HepG2 (cell line): ENCODE results near the gene IDUA. TPM values are rescaled to one million over a fixed set of nuclear protein-coding genes. Genes with fewer than 3 reads are reported as not detected.

Experiments
- ATAC-seq: fragments of 200-7000 bp; cut with Tn5 transposase; 3 replicates; pipeline ENCODE4 v1.9.1; 2020; ENCODE audit warnings: mild to moderate bottlenecking, moderate library complexity
- BruUV-seq: library from RNA; stranded (reverse); fragments of 400-500 nt; replicated peaks from 2 replicates; lab custom pipeline; 2021; lab: Mats Ljungman, UMichigan
- CTCF ChIA-PET: fragments of 300-600 bp; formaldehyde crosslinking; extraction: SDS; loops from one replicate; lab custom pipeline; 2021; ENCODE audit warnings: low total read pairs, inconsistent platforms, low intra/inter-chr PET ratio; lab: Yijun Ruan, JAX
- POLR2A ChIA-PET: fragments of 350-600 bp; sonication (Branson Sonifier 250); formaldehyde crosslinking; loops from one replicate; lab custom pipeline; 2020; ENCODE audit warnings: antibody characterized with exemption, inconsistent platforms; lab: Yijun Ruan, JAX
- DNase-seq: peaks from one replicate; pipeline ENCODE4 v3.0.0-alpha.2; 2015; ENCODE audit warnings: low spot score
- FAIRE-seq: peaks from 3 replicates; lab custom pipeline; 2011; peaks lifted over from hg19 to GRCh38; lab: Jason Lieb, UNC
- H2AFZ ChIP-seq: one replicate; pipeline ENCODE4 v1.6.1; 2011; ENCODE audit warnings: low read length, inconsistent platforms
- H3K27ac ChIP-seq: fragments of 300-600 bp; 3 replicates; pipeline ENCODE4 v1.8.0; 2011; ENCODE audit warnings: mixed run types, mild to moderate bottlenecking, mixed read lengths, low read length, inconsistent platforms; ENCODE audit not compliant: insufficient read depth; ENCODE audit errors: extremely low read length
- H3K27me3 ChIP-seq, 2 experiments: fragments of 200-600 bp in 1 of 2; 2 replicates in 1 of 2; 3 replicates in 1 of 2; pipeline versions ENCODE4 v1.6.0 to v1.8.0; 2011; ENCODE audit warnings: low read length in 2 of 2, mild to moderate bottlenecking in 2 of 2, moderate library complexity in 2 of 2, inconsistent platforms in 1 of 2; ENCODE audit not compliant: insufficient read depth in 2 of 2, control insufficient read depth in 1 of 2
- H3K36me3 ChIP-seq, 2 experiments: fragments of 200-600 bp in 1 of 2; replicated peaks in 1 of 2; 2 replicates in 1 of 2; 3 replicates in 1 of 2; pipeline versions ENCODE4 v1.5.1 to v1.8.0; 2011; ENCODE audit warnings: low read length in 2 of 2, inconsistent platforms in 1 of 2; ENCODE audit not compliant: insufficient read depth in 2 of 2, control insufficient read depth in 1 of 2
- H3K4me1 ChIP-seq: 2 replicates; pipeline ENCODE4 v1.5.1; 2012; ENCODE audit warnings: low read length, inconsistent platforms; ENCODE audit not compliant: insufficient read depth
- H3K4me2 ChIP-seq: 2 replicates; pipeline ENCODE4 v1.6.0; 2011; ENCODE audit warnings: low read depth, low read length, inconsistent platforms
- H3K4me3 ChIP-seq, 3 experiments: fragments of 200-600 bp in 1 of 3; sonication (generic), shearing (Covaris generic) in 1 of 3; replicated peaks in 1 of 3; 2 replicates each; pipeline ENCODE4 v1.5.1; 2011 to 2016; ENCODE audit warnings: low read length in 3 of 3, inconsistent platforms in 2 of 3, low read depth in 2 of 3, mild to moderate bottlenecking in 2 of 3, control low read depth in 1 of 3, mixed read lengths in 1 of 3; ENCODE audit not compliant: insufficient read depth in 1 of 3
- H3K79me2 ChIP-seq: one replicate; pipeline ENCODE4 v1.6.1; 2011; ENCODE audit warnings: low read length, inconsistent platforms; ENCODE audit not compliant: insufficient read depth
- H3K9ac ChIP-seq: 2 replicates; pipeline ENCODE4 v1.6.0; 2011; ENCODE audit warnings: mild to moderate bottlenecking, low read depth, low read length, inconsistent platforms; ENCODE audit not compliant: insufficient read depth
- H3K9me3 ChIP-seq: 2 replicates; pipeline ENCODE4 v1.5.1; 2012; ENCODE audit warnings: mild to moderate bottlenecking, low read length
- H4K20me1 ChIP-seq: 2 replicates; pipeline ENCODE4 v1.6.0; 2011; ENCODE audit warnings: inconsistent platforms, mild to moderate bottlenecking, low read length, moderate library complexity; ENCODE audit not compliant: insufficient read depth
- HCFC1 ChIP-seq: fragments of 150-350 bp; IDR thresholded peaks from 2 replicates; pipeline ENCODE4 v1.6.1; 2014; ENCODE audit warnings: low read depth, low read length
- MBNL3 ChIP-seq: fragments of 250-450 bp; sonication (Bioruptor Pico); conservative IDR thresholded peaks from 2 replicates; pipeline ENCODE4 v1.8.0; 2022; ENCODE audit warnings: mild to moderate bottlenecking, inconsistent platforms
- NAIF1 ChIP-seq: sonication (generic); formaldehyde crosslinking; IDR thresholded peaks from 2 replicates; pipeline ENCODE4 v1.5.0; 2020; ENCODE audit warnings: mild to moderate bottlenecking, missing genetic modification reagents, borderline replicate concordance
- NKX3-1 ChIP-seq: sonication (generic); formaldehyde crosslinking; IDR thresholded peaks from 2 replicates; pipeline ENCODE4 v1.5.0; 2020; ENCODE audit warnings: missing genetic modification reagents
- SMAD9 ChIP-seq: sonication (generic); formaldehyde crosslinking; IDR thresholded peaks from 2 replicates; pipeline ENCODE4 v1.5.1; 2020; ENCODE audit warnings: mild to moderate bottlenecking, missing genetic modification reagents
- ZNF251 ChIP-seq: sonication (generic); formaldehyde crosslinking; IDR thresholded peaks from 2 replicates; pipeline ENCODE4 v1.9.0; 2021; ENCODE audit warnings: mild to moderate bottlenecking, missing genetic modification reagents
- ZNF253 ChIP-seq: sonication (generic); formaldehyde crosslinking; IDR thresholded peaks from 2 replicates; pipeline ENCODE4 v1.8.0; 2022; ENCODE audit warnings: mild to moderate bottlenecking, missing genetic modification reagents, borderline replicate concordance
- ZNF660 ChIP-seq: sonication (generic); formaldehyde crosslinking; IDR thresholded peaks from 2 replicates; pipeline ENCODE4 v1.5.1; 2020; ENCODE audit warnings: mild to moderate bottlenecking, low read depth, missing genetic modification reagents, borderline replicate concordance
- WGBS: methylation state at CpG from one replicate; pipeline ENCODE4 v1.1.6; 2017; ENCODE audit warnings: low lambda C conversion rate; 5-methylcytosine and 5-hydroxymethylcytosine counted together
- in situ Hi-C: cut with HindIII; loops from 2 replicates; pipeline ENCODE4 v1.10.0; 2017; ENCODE audit warnings: low pct_unique_long_range_greater_than_20kb; ENCODE audit not compliant: extremely low pct_ligation_motif_present
- intact Hi-C: fragments of 100-400 bp; cut with micrococcal nuclease; formaldehyde crosslinking; loops from one replicate; pipeline ENCODE4 v1.10.0; 2022; ENCODE audit not compliant: unreplicated experiment
- polyA plus RNA-seq, 8 experiments: library from polyadenylated mRNA; depleted of rRNA in 3 of 8; stranded (reverse) in 7 of 8; unstranded in 1 of 8; fragments of >200 nt; fragmentation: Illumina TruSeq in 4 of 8; extraction: Trizol in 4 of 8; gene quantifications; 2 replicates each; pipeline versions ENCODE4 v1.2.1 to v1.2.3, GENCODE V29; 2011 to 2016; ENCODE audit warnings: low read depth in 4 of 8, missing spikeins in 1 of 8, mixed read lengths in 1 of 8; ENCODE audit not compliant: insufficient read depth in 1 of 8
- total RNA-seq, 5 experiments: library from RNA; depleted of rRNA; stranded (reverse); fragments of >200 nt; fragmentation: Illumina TruSeq; extraction: Trizol; gene quantifications; 2 replicates each; pipeline ENCODE4 v1.2.3, GENCODE V29; 2016; ENCODE audit warnings: low read depth in 1 of 5
- TF ChIP-seq, protein P1 (sequence below): sonication (generic); formaldehyde crosslinking; IDR thresholded peaks from 2 replicates; pipeline ENCODE4 v1.5.1; 2020; ENCODE audit warnings: mild to moderate bottlenecking, moderate library complexity, missing genetic modification reagents
- TF ChIP-seq, protein P2 (sequence below): sonication (generic); formaldehyde crosslinking; conservative IDR thresholded peaks from 2 replicates; pipeline ENCODE4 v1.4.0; 2020; ENCODE audit warnings: missing genetic modification reagents
- TF ChIP-seq, protein P3 (sequence below): sonication (generic); formaldehyde crosslinking; conservative IDR thresholded peaks from 2 replicates; pipeline ENCODE4 v1.5.0; 2020; ENCODE audit warnings: missing genetic modification reagents

The IDUA gene
- total and polyA plus RNA-seq, 2 of the 13 experiments (the other 11 are each of a cell fraction or from before 2014, with no cell fraction given) = 0.77 to 1.0 TPM

- TF ChIP-seq ZNF253 = no peak
Measured at GRCh38 chr4:1048773-1049590, 62.1 kb downstream of the IDUA start (continued).

DNA sequence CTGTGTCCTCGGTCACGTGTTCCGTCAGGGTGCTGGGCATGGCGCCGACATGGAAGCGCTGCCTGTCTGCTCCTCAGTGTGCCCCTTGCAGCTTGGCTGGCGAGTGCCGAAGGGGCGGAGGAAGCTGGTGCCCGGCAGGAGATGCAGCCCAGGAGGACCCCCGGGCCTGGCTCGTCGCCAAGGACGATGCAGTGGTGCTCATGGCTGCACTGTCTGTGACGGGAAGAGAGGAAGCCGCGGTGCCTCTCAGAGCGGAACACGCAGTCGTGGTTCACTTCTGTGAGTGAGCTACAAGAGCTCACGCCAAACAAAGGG lies 62.7 kb downstream of the IDUA start:
- no TSS peak for BruUV-seq
- H3K9me3 ChIP-seq = no peaks in the 10 kb centered on the region
- intact Hi-C loops = no loop called here

More for the DNA sequence above, 62.7 kb downstream of the IDUA start:
- ChIA-PET POLR2A (no interaction called here), CTCF (no interaction called here)
- H3K4me1 ChIP-seq = peaks cover 9% of the 10 kb centered on the region
- H3K36me3 ChIP-seq = no peaks in the 10 kb centered on the region
- ATAC-seq (no peak), DNase-seq (no peak), FAIRE-seq (no peak)
- no peak overlapping the region for H3K4me3 ChIP-seq
- H3K9ac ChIP-seq = no peak overlapping the region
- H4K20me1 ChIP-seq = peaks cover 24% of the 10 kb centered on the region; the same call in 1 of the 2 replicates
- H3K79me2 ChIP-seq = no peaks in the 10 kb centered on the region
- H3K27ac ChIP-seq = no peak overlapping the region
- H2AFZ ChIP-seq = no peak overlapping the region
- in situ Hi-C loops = no loop called here
- TF ChIP-seq NAIF1 (CRISPR knock-in tag) (no peak), ZNF251 (no peak), SMAD9 (CRISPR knock-in tag) (no peak), HCFC1 (no peak), NKX3-1 (CRISPR knock-in tag) (no peak), MBNL3 (CRISPR knock-in tag) (no peak), ZNF660 (CRISPR knock-in tag) (no peak)
- TF ChIP-seq, protein P1, sequence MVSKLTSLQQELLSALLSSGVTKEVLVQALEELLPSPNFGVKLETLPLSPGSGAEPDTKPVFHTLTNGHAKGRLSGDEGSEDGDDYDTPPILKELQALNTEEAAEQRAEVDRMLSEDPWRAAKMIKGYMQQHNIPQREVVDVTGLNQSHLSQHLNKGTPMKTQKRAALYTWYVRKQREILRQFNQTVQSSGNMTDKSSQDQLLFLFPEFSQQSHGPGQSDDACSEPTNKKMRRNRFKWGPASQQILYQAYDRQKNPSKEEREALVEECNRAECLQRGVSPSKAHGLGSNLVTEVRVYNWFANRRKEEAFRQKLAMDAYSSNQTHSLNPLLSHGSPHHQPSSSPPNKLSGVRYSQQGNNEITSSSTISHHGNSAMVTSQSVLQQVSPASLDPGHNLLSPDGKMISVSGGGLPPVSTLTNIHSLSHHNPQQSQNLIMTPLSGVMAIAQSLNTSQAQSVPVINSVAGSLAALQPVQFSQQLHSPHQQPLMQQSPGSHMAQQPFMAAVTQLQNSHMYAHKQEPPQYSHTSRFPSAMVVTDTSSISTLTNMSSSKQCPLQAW (CRISPR knock-in tag) = no peak
- TF ChIP-seq, protein P2, sequence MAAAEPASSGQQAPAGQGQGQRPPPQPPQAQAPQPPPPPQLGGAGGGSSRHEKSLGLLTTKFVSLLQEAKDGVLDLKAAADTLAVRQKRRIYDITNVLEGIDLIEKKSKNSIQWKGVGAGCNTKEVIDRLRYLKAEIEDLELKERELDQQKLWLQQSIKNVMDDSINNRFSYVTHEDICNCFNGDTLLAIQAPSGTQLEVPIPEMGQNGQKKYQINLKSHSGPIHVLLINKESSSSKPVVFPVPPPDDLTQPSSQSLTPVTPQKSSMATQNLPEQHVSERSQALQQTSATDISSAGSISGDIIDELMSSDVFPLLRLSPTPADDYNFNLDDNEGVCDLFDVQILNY (CRISPR knock-in tag) = no peak
- TF ChIP-seq, protein P3, sequence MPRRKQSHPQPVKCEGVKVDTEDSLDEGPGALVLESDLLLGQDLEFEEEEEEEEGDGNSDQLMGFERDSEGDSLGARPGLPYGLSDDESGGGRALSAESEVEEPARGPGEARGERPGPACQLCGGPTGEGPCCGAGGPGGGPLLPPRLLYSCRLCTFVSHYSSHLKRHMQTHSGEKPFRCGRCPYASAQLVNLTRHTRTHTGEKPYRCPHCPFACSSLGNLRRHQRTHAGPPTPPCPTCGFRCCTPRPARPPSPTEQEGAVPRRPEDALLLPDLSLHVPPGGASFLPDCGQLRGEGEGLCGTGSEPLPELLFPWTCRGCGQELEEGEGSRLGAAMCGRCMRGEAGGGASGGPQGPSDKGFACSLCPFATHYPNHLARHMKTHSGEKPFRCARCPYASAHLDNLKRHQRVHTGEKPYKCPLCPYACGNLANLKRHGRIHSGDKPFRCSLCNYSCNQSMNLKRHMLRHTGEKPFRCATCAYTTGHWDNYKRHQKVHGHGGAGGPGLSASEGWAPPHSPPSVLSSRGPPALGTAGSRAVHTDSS (CRISPR knock-in tag) = no peak
- peaks cover 36 to 81% of the 10 kb centered on the region in 2 experiments for H3K27me3 ChIP-seq
- H3K4me2 ChIP-seq = no peak overlapping the region
- WGBS = 34% methylated on average over 20 of the region's 21 CpGs
